ENCODE results near the gene STX11. TPM values are rescaled to one million over a fixed set of nuclear protein-coding genes. Genes with fewer than 3 reads are reported as not detected.

The STX11 gene
- total RNA-seq, 2 donors from 2014 or later: 0.59 to 3.8 TPM

- Histone ChIP-seq H3K27me3 (no peaks in the 10 kb centered on the region), H3K9me3 (no peaks in the 10 kb centered on the region), H3K9ac (ENCODE audit: low read depth in 2 of 2, low read length in 2 of 2) (no peak overlapping the region), H3K27ac (no peak overlapping the region), H3K4me3 (no peak overlapping the region), H3K4me1 (no peaks in the 10 kb centered on the region), H3K36me3 (no peaks in the 10 kb centered on the region)
- TF ChIP-seq CTCF (IDR thresholded peaks at IDR 0.05): no peak
- intact Hi-C loops (cut with DNase I): no loop called here
- no peak for DNase-seq
Observed at GRCh38 chr6:144195671-144196270, 45.5 kb downstream of the STX11 start.

- Histone ChIP-seq H3K4me1 (no peaks in the 10 kb centered on the region), H3K27ac (no peak overlapping the region), H3K9me3 (no peaks in the 10 kb centered on the region), H3K27me3 (no peaks in the 10 kb centered on the region), H3K9ac (ENCODE audit: low read depth in 2 of 2, low read length in 2 of 2) (no peak overlapping the region), H3K4me3 (no peak overlapping the region), H3K36me3 (no peaks in the 10 kb centered on the region)
- TF ChIP-seq CTCF (IDR thresholded peaks at IDR 0.05): no peak
- intact Hi-C loops (cut with DNase I): no loop called here
- DNase-seq: no peak
Observed at GRCh38 chr6:144197919-144198318, 47.6 kb downstream of the STX11 start.

DNA sequence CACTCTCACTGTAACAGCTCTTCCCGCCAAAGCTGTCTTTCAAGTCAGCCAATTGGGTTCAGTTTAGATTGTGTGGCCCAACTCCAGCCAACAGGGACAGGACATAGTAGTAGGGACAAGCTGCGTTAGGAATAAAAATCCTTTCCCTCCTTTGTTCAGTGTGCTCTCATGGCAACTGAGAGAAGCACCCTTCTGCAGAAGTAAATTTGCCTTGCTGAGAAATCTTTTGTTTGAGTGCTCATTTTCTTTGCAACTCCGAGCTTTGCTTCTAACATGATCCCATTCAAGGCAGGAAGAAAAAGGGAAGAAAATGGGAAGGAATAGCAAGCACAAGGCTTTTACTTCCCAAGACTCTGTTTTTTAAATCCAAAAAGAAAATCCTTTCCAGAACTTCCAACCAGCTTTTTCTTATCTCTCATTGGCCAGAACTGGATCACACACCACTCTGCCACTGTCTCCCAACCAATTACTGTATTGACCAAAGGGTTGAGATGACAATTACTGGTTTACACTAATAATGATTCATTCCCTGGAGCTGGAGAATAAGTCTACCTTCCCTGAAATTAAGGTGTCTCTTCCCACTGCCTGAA, 52.7 kb downstream of the STX11 start:
- intact Hi-C loops (cut with DNase I): no loop called here
- no peaks in the 10 kb centered on the region for H3K9me3 ChIP-seq
- H3K27me3 ChIP-seq: no peaks in the 10 kb centered on the region
- no peaks in the 10 kb centered on the region for H3K4me1 ChIP-seq
- H3K27ac ChIP-seq: no peak overlapping the region
- DNase-seq: no peak
- no peaks in the 10 kb centered on the region for H3K36me3 ChIP-seq
- no peak for TF ChIP-seq CTCF (IDR thresholded peaks at IDR 0.05)
- H3K9ac ChIP-seq (ENCODE audit: low read depth in 2 of 2, low read length in 2 of 2): no peak overlapping the region
- H3K4me3 ChIP-seq: no peak overlapping the region

- no peak for DNase-seq
- H3K4me1 ChIP-seq: peaks cover 5% of the 10 kb centered on the region
- intact Hi-C loops (cut with DNase I): no loop called here
- H3K27ac ChIP-seq: no peak overlapping the region
- no peaks in the 10 kb centered on the region for H3K36me3 ChIP-seq
- no peak overlapping the region for H3K4me3 ChIP-seq
- TF ChIP-seq CTCF (IDR thresholded peaks at IDR 0.05): no peak
- H3K9ac ChIP-seq (ENCODE audit: low read depth in 2 of 2, low read length in 2 of 2): no peak overlapping the region
- H3K27me3 ChIP-seq: no peaks in the 10 kb centered on the region
- no peaks in the 10 kb centered on the region for H3K9me3 ChIP-seq
Observed at GRCh38 chr6:144211160-144211559, 60.8 kb downstream of the STX11 start.

DNA sequence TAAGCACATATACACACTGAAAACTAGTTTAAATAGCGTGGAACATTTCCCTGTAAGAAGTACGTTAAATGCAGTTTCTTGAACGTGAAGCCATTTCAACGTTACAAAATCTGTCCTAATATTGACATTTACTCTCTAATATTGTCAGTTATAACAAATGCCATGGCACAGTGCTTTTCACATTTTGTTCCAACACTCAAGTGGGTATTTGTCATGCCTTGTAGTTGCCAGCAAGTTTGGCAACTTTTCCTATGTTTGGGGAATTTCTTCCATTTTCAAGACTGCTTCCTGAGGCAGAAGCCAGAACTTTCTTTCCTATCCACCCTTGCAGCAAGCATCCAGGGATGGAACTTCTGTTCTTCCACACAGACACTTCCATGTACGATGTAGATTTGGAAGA, 63.0 kb downstream of the STX11 start:
- Histone ChIP-seq H3K27me3 (no peaks in the 10 kb centered on the region), H3K36me3 (no peaks in the 10 kb centered on the region), H3K4me1 (peaks cover 5% of the 10 kb centered on the region), H3K9ac (ENCODE audit: low read depth in 2 of 2, low read length in 2 of 2) (no peak overlapping the region), H3K9me3 (no peaks in the 10 kb centered on the region), H3K27ac (no peak overlapping the region), H3K4me3 (no peak overlapping the region)
- intact Hi-C loops (cut with DNase I): no loop called here
- TF ChIP-seq CTCF (IDR thresholded peaks at IDR 0.05): no peak
- DNase-seq: no peak

All from colonic mucosa (tissue), 4 donors.